NT2/D1 (cell line): Measurements from ENCODE around the gene ZNF322.
"Not testable (repeated sequence)": the region's sequence is repeated elsewhere in the genome, so short reads cannot be mapped to it uniquely, and the experiment has no call there.

Source experiments
- SUZ12 ChIP-seq: IDR thresholded peaks from 2 replicates; pipeline ENCODE4 v1.6.1; 2011; ENCODE audit not compliant: insufficient read length, insufficient read depth; ENCODE audit errors: extremely low read depth
- YY1 ChIP-seq: IDR thresholded peaks from 2 replicates; pipeline ENCODE4 v1.6.1; 2011; ENCODE audit not compliant: insufficient read length, insufficient read depth

DNA sequence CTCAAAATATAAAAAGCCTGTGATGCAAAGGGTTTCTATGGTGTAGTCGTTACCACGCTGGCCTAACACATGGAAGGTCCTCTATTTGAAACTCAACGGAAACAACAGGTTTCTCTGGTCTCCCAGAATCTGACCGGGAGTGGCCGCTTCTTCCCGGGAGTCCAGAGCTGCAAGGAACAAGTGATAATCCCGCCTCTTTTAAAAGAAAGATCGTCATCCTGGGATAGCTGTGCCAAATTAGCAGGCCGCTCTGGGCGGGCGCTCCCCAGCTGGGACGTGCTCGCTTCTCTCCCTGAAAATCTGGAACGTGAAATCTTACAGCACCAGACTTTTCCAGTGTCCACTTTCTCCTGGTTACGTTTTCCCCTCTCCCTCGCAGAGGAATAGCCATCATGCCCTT, 38.0 kb upstream of the ZNF322 start:
- TF ChIP-seq SUZ12, YY1: not testable (repeated sequence)
